ENCODE results near the gene UNC5A. TPM values are rescaled to one million over a fixed set of nuclear protein-coding genes. Genes with fewer than 3 reads are reported as not detected.
A peak's percentile ranks its signal among the peaks of the same experiment; 100 is the strongest.

The UNC5A gene
- total RNA-seq, result not detected

DNA sequence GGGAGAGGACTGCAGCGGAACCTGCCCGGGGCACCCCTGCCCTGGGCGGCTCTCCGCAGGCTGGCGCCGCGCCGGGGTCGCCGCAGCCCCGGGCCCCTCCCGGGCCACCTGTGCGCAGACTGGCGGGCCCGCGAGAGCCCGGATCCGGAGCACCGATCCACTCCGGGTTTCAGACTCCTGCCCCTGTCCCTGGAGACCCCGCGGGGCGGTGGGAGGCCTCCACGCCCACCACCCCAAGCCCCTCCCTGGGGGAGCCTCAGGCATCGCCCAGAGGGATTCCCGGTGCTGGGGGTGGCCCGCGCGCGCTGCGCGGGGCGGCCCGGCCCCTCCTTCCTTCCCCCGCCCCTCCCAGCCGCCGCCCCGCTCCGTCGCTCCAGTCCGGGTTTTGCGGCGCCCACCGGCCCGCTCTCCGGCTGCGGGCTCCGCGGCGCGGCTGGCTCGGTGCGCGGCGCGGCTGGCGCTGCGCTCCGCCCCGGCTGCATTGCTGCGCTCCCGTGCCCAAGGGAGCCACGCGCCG is at the start of gene UNC5A:
Gene UNC5A (plus strand): TSS at position 479 of the 517 bp plus-strand sequence. CDS start 192 bp downstream, outside the sequence.
- Mint-ChIP-seq H3K9me3 (no peaks in the 10 kb centered on the region), H3K27me3 (peaks cover 64% of the 10 kb centered on the region), H3K27ac (no peak within 1 kb of the TSS), H3K4me1 (peaks cover 6% of the 10 kb centered on the region), H3K4me3 (peak within 1 kb of the TSS; percentile 59), H3K36me3 (ENCODE audit: low read depth) (no peaks in the 10 kb centered on the region)
- ATAC-seq (replicated peaks), result no peak

GRCh38 chr5:176761755-176762154 is 48.6 kb upstream of the UNC5A start:
- Mint-ChIP-seq H3K4me1 (no peaks in the 10 kb centered on the region), H3K4me3 (no peak overlapping the region), H3K36me3 (ENCODE audit: low read depth) (no peaks in the 10 kb centered on the region), H3K9me3 (peaks cover 14% of the 10 kb centered on the region), H3K27me3 (peaks cover 42% of the 10 kb centered on the region), H3K27ac (no peak overlapping the region)
- no peak for ATAC-seq (replicated peaks)

- peaks cover 46% of the 10 kb centered on the region for H3K27me3 Mint-ChIP-seq
- peaks cover 14% of the 10 kb centered on the region for H3K9me3 Mint-ChIP-seq
- H3K36me3 Mint-ChIP-seq (ENCODE audit: low read depth), result no peaks in the 10 kb centered on the region
- ATAC-seq (replicated peaks), result no peak
- no peaks in the 10 kb centered on the region for H3K4me1 Mint-ChIP-seq
- no peak overlapping the region for H3K27ac Mint-ChIP-seq
- no peak overlapping the region for H3K4me3 Mint-ChIP-seq
Measured at GRCh38 chr5:176762489-176762888, 47.9 kb upstream of the UNC5A start.

GRCh38 chr5:176765687-176766086 is 44.7 kb upstream of the UNC5A start:
- peaks cover 47% of the 10 kb centered on the region for H3K27me3 Mint-ChIP-seq
- H3K4me3 Mint-ChIP-seq, result no peak overlapping the region
- H3K36me3 Mint-ChIP-seq (ENCODE audit: low read depth), result no peaks in the 10 kb centered on the region

DNA sequence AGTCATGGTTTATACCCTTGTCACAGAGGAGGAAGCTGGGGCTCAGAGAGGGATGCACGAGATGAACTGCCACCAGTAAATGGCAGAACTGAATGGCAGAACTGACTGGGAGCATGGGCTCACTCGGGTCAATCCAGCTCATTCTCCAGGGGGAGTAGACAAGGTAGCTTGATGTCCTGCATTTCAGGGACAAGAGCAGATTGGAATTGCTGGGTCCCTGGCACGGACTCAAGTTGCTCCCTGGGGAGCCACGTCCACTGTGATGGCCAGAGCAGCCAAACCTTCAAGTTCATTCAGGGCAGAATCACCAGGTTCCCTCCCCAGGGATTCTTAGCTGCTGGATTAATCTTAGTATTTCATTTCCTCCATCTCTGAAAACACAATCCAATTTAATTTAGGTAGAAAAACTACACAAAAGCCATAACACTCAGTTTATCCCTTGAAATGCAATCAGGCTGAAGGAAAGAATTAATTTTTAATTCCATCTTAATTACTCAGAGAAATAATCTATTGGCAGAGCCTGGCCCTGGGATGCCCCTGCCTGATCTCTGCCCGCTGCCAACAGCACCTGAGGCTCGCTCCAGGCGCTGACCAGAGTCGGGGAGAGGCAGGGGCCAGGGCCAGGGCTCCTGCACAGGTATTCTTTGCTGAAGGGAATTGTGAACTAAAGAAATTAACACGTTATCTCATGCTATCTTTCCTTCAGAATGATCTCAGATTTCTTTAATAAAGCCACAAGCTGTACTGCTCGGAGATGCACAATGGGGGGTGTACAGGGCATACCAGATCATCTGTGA is 42.0 kb upstream of the UNC5A start:
- Mint-ChIP-seq H3K9me3 (peaks cover 14% of the 10 kb centered on the region), H3K4me1 (no peaks in the 10 kb centered on the region), H3K27ac (no peak overlapping the region), H3K36me3 (ENCODE audit: low read depth) (no peaks in the 10 kb centered on the region), H3K27me3 (peaks cover 53% of the 10 kb centered on the region), H3K4me3 (no peak overlapping the region)
- no peak for ATAC-seq (replicated peaks)

More at GRCh38 chr5:176765687-176766086, 44.7 kb upstream of the UNC5A start:
- no peak overlapping the region for H3K27ac Mint-ChIP-seq
- no peak for ATAC-seq (replicated peaks)
- peaks cover 14% of the 10 kb centered on the region for H3K9me3 Mint-ChIP-seq
- H3K4me1 Mint-ChIP-seq, result no peaks in the 10 kb centered on the region

GRCh38 chr5:176769911-176770310 is 40.4 kb upstream of the UNC5A start:
- H3K27ac Mint-ChIP-seq, result no peak overlapping the region
- H3K4me1 Mint-ChIP-seq, result no peaks in the 10 kb centered on the region
- peaks cover 11% of the 10 kb centered on the region for H3K9me3 Mint-ChIP-seq
- H3K27me3 Mint-ChIP-seq, result peaks cover 42% of the 10 kb centered on the region
- ATAC-seq (replicated peaks), result no peak
- H3K4me3 Mint-ChIP-seq, result no peak overlapping the region
- H3K36me3 Mint-ChIP-seq (ENCODE audit: low read depth), result no peaks in the 10 kb centered on the region

GRCh38 chr5:176770431-176770830 is 39.9 kb upstream of the UNC5A start:
- no peak for ATAC-seq (replicated peaks)
- Mint-ChIP-seq H3K36me3 (ENCODE audit: low read depth) (no peaks in the 10 kb centered on the region), H3K4me3 (no peak overlapping the region), H3K27me3 (peaks cover 42% of the 10 kb centered on the region), H3K9me3 (peaks cover 6% of the 10 kb centered on the region), H3K27ac (no peak overlapping the region), H3K4me1 (no peaks in the 10 kb centered on the region)

- Mint-ChIP-seq H3K4me3 (no peak overlapping the region), H3K27me3 (peaks cover 35% of the 10 kb centered on the region), H3K9me3 (no peaks in the 10 kb centered on the region), H3K36me3 (ENCODE audit: low read depth) (no peaks in the 10 kb centered on the region), H3K4me1 (no peaks in the 10 kb centered on the region), H3K27ac (no peak overlapping the region)
- no peak for ATAC-seq (replicated peaks)
Measured at GRCh38 chr5:176771102-176771845, 39.1 kb upstream of the UNC5A start.

GRCh38 chr5:176772271-176773210 is 37.8 kb upstream of the UNC5A start:
- H3K27ac Mint-ChIP-seq, result no peak overlapping the region
- H3K36me3 Mint-ChIP-seq (ENCODE audit: low read depth), result no peaks in the 10 kb centered on the region
- no peaks in the 10 kb centered on the region for H3K9me3 Mint-ChIP-seq
- no peak overlapping the region for H3K4me3 Mint-ChIP-seq
- H3K27me3 Mint-ChIP-seq, result peaks cover 29% of the 10 kb centered on the region
- H3K4me1 Mint-ChIP-seq, result no peaks in the 10 kb centered on the region
- ATAC-seq (replicated peaks), result no peak

DNA sequence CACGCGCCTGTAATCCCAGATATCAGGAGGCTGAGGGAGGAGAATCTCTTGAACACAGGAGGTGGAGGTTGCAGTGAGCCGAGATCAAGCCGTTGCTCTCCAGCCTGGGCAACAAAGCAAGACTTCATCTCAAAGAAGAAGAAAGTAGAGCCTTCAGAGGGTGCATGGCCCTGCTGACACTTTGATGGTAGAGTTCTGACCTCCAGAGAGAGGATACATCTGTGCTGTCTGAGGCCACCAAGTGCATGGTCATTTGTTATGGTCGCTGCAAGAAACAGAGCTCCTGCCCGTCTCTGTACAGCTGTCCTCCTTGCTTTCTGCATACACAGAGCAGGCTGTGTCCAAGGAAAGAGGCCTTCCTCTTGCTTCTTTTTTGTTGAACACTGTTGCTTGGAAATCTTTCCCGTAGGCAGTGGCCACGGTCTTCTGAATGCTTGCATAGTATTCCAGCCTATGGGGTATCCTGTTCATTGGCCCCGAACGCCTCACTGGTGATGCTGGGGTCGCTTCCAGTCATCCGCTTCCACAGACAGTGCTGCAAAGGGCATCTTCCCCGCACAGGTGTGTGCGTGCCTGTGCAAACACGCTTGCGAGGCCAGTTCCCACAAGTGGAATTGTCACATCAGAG is 36.8 kb upstream of the UNC5A start:
- no peak overlapping the region for H3K4me3 Mint-ChIP-seq
- H3K27ac Mint-ChIP-seq, result no peak overlapping the region
- no peak for ATAC-seq (replicated peaks)
- H3K4me1 Mint-ChIP-seq, result no peaks in the 10 kb centered on the region
- no peaks in the 10 kb centered on the region for H3K36me3 Mint-ChIP-seq (ENCODE audit: low read depth)
- H3K9me3 Mint-ChIP-seq, result no peaks in the 10 kb centered on the region
- peaks cover 22% of the 10 kb centered on the region for H3K27me3 Mint-ChIP-seq

DNA sequence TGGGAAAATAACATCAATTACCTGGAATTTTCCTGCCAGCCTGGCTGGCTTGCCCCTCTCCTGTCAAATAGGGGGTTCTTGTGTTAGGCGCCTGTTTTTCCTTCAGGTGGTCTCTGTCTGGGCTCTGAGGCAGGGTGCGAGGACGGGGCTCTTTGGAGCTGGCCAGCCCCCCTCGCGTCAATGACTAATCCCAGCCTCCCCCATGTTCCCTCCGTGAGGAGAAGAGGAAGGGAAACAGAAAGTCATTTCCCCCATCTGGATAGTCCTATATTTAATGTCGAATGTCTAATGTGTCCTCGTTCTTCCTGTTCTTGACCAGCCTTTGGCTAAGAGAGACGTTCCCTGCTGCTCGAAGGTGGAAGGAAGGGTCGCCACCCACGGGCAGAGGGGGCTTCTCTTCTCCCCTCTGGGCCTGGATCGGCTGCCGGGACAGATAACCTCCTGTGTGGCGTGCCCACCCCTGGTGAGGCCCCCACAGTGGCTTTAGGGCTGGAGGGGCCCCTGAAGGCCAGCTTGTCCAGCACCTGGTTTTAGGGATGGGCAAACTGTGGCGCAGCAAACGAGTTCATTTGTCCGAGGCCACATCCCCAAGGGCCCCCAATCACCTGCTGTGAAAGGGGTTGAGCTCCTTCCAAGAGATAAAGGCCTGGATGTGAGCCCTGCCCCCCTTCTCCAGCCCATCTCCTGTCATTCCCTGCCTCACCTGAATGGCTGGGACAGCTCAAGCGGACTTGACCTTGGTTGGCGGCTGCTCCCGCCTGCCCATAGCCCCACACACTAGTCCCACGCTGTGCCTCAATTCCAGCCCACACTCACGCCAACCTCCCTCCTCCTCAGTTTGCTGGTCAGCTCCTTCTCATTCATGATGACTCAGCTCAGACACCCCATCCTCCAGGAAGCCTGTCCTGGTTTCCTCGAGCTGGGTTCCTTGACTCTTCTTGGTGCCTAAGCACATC is 35.9 kb upstream of the UNC5A start:
- no peak for ATAC-seq (replicated peaks)
- Mint-ChIP-seq H3K4me1 (no peaks in the 10 kb centered on the region), H3K27me3 (peaks cover 19% of the 10 kb centered on the region), H3K4me3 (no peak overlapping the region), H3K9me3 (no peaks in the 10 kb centered on the region), H3K27ac (no peak overlapping the region), H3K36me3 (ENCODE audit: low read depth) (no peaks in the 10 kb centered on the region)

DNA sequence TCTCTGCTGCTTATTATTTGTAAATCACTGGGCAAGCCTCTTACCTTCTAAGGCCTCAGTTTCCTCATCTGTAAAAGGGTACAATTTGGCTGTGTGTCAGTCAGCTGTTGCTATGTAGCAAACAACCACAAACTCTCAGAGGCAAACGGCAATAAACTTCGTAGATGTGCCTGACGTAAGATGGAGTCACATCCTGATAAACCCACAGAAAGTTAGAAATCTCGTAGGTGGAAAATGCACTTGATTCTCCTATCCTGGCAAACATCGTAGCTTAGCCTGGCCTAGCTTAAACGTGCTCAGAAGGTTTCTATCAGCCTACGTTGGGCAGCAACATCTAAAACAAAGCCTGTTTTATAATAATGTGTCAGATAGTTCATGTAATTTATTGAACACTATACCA is 35.0 kb upstream of the UNC5A start:
- Mint-ChIP-seq H3K4me3 (no peak overlapping the region), H3K9me3 (no peaks in the 10 kb centered on the region), H3K27ac (no peak overlapping the region), H3K36me3 (ENCODE audit: low read depth) (no peaks in the 10 kb centered on the region), H3K27me3 (peaks cover 23% of the 10 kb centered on the region), H3K4me1 (no peaks in the 10 kb centered on the region)
- ATAC-seq (replicated peaks), result peak; percentile 71
